ENCODE measurements around the gene AFTPH. TPM values are rescaled to one million over a fixed set of nuclear protein-coding genes. Genes with fewer than 3 reads are reported as not detected.

Gene AFTPH, protein sequence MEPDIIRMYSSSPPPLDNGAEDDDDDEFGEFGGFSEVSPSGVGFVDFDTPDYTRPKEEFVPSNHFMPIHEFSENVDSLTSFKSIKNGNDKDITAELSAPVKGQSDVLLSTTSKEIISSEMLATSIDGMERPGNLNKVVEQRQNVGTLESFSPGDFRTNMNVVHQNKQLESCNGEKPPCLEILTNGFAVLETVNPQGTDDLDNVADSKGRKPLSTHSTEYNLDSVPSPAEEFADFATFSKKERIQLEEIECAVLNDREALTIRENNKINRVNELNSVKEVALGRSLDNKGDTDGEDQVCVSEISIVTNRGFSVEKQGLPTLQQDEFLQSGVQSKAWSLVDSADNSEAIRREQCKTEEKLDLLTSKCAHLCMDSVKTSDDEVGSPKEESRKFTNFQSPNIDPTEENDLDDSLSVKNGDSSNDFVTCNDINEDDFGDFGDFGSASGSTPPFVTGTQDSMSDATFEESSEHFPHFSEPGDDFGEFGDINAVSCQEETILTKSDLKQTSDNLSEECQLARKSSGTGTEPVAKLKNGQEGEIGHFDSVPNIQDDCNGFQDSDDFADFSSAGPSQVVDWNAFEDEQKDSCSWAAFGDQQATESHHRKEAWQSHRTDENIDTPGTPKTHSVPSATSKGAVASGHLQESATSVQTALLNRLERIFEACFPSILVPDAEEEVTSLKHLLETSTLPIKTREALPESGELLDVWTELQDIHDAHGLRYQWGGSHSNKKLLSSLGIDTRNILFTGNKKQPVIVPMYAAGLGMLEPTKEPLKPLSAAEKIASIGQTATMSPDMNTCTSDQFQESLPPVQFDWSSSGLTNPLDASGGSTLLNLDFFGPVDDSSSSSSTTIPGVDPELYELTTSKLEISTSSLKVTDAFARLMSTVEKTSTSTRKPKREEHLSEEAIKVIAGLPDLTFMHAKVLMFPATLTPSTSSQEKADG
- total RNA-seq, result 10 to 100 TPM; 12.1 to 12.8 TPM
- long read RNA-seq, full-length matches to known transcripts, result 4 of 4 reads
- long read RNA-seq, partial matches to known transcripts, result 0 of 4 reads
- long read RNA-seq, other reads (novel, unspliced or antisense), result 0 of 4 reads

DNA sequence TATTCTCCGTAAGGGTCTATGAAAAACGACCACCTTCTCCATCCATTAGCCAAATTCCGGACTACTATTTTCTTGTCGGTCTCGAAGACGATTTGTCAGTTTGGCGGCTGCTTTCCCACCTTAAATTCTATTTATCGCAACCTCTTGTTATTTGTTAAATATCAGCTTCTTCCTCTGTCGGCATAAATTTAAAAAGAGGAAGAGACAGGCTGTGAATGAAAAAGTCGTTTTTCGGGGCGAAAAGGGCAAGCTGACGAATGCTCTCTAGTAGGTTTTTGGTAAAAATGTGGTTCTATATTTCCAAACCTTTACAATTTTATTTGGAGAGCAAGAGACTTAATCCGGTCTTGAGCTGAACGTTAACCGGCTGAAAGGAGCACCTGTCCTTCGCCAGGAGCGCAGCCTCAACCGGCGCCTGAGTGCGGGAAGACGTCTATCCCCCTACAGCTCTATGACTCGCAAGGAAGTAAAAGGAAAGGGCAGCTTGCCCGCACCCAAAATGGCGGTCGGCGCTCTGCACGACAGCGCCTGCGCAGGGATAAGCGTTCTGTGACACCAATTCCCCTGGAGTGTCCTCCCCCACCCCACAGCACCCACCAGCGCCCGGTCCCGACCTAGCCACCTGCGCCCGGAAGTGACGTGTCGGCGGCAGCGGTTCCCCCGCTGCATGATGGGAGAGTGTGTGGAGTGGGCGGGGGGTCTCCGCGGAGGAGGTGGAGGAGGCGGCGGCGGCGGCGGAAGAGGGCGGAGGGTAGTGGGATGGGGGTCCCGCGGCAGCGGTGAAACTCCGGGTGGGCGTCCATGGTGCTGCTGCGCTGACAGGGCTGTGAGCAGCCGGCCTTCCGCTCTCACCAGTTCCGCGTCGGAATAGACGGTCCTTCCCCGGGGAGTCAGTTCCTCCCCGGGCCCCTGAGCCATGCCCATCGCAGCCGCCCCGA is at the start of gene AFTPH:
AFTPH (plus strand) TSS at position 663 of the 938 bp plus-strand sequence. CDS start 27,147 bp downstream, outside the sequence.
- intact Hi-C loops (cut with DNase I), result loop anchor here in 1 of 2 donors (2.0 to 10.0 kb wide), 2 partner anchors 37 to 351 kb away; no protein-coding TSS in a partner anchor
- DNase-seq, result peak; percentile 99
- peak; percentile 100 for ATAC-seq

DNA sequence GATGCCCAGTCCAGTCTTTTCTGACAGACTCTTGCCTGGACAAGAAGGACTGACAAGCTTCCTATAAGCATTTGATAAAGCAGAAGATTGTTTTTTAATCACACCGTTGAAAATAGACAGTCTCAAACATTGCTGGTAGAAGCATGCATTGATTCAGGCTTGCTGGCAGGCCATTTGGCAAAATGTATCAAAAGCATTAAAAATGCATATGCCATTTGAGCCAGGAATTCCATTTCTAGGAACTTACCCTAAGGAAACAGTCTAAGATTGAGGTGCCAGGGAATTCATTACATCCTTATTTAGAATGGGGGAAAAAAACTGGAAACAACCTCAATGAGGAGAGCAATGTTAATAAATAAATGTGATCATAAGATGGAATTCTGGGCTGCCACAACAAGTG is 49.5 kb upstream of the AFTPH start:
- no peak for ATAC-seq
- no peak for DNase-seq
- intact Hi-C loops (cut with DNase I), result no loop called here

DNA sequence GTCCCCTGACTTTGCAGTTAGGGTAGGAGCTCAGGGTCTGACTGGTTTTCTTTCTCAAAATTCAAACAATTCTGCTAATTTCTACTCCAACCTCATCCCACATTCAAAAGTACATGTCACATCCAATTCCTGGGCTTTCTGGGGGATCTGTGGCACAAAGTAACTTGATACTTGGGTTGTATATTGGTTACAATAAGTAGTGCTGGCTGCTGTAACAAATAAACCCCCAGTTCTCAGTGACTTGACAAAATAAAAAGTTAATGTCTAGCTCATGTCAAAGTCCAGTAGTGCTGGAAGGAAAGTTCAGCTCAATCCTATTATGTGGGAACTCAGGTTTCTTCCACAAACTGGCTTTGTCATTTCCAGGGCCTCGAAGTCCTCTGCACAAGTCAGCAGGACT is 47.1 kb upstream of the AFTPH start:
- ATAC-seq (no peak), DNase-seq (no peak)
- intact Hi-C loops (cut with DNase I), result no loop called here

DNA sequence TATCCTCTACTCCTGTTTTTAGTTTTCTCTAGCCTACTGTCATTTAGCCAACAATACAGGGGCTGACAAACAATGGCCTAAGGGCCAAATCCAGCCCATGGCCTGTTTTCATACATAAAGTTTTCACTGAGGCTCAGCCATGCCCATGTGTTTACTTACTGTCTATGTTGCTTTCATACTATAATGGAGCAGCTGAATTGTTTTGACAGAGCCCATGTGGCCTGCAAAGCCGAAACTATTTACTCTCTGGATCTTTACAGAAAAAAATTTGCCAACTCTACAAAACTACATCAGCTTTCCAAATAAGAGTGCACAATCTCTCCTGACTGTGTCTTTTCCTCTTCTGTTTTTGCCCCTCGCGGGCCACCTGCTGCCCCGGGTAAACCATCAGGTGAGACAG is 46.1 kb upstream of the AFTPH start:
- intact Hi-C loops (cut with DNase I), result no loop called here
- ATAC-seq (no peak), DNase-seq (no peak)

DNA sequence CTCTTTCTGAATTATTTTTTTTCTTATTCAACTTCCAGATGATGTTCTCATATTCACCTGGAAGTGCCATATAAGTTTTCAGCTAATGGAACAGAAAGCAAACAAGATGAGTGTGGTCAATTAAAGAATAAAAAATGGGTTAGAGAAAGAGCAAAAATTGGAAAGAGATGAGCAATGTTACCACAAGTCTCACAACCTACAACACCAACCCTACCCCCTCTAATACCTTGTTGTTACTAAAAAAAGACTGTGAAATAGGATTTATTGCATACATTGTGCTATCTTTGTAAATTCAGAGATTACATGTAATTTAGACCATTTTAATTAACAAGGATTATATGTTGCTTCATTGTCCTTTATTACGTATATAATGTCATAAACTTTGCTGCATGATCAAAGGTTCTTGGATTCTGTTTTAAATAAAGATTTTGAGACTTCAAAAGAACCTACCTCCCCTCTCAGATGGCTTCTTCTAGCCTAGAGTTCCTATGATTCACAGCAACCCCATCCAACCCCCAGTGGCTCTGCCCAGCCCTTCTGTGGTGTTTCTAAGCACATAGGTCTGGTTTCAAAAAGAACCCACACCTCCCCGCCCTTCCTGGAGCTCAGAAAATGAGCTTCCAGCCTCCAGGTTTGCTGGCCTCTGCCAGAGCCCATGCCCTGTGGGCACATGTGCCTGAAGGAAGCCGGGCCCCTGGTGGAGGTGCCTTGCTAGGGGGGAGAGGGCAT is 45.5 kb upstream of the AFTPH start:
- ATAC-seq (no peak), DNase-seq (no peak)
- intact Hi-C loops (cut with DNase I), result no loop called here

DNA sequence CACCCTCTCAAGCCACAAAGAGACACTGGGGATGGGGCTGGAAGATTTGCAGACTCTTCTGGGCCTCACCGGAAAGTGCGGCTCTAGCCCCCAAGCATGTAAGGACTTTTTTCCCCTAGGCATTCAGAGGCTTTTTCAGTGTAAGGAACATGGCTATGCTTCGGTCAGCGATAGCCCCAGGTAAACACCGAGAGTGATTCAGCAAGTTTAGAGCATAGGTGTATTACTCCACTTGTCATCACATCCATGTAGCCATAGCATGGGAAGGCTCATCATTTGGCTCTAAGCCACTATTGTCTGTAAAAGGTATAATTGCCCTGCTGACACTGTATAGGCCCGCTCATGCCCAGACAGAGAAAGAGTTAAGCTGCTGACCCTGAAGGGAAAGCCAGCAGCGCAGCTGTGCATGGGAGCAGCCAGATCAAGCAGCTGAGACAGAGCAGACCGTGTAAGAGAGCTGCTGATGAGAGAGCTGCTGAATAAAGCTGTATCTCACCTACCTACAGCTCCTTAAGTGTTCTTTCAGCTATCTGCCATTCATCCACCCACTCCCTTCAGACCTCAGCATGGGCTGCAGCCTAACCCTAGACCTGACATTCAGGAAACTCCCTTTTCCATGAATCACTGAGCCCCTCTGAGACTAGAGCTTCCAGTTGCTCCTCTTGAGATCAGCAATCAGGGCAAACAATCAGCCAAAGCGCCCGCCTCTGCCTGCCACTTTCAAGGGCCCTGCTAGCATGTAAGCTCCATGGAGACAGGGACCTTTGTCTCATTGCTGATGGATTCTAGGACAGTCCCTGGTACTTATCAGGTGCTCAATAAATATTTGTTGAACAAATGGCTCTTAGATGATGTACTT is 44.6 kb upstream of the AFTPH start:
- DNase-seq (no peak), ATAC-seq (no peak)
- intact Hi-C loops (cut with DNase I), result loop anchor here (10.0 kb wide), 2 partner anchors 425 to 435 kb away; no protein-coding TSS in a partner anchor

DNA sequence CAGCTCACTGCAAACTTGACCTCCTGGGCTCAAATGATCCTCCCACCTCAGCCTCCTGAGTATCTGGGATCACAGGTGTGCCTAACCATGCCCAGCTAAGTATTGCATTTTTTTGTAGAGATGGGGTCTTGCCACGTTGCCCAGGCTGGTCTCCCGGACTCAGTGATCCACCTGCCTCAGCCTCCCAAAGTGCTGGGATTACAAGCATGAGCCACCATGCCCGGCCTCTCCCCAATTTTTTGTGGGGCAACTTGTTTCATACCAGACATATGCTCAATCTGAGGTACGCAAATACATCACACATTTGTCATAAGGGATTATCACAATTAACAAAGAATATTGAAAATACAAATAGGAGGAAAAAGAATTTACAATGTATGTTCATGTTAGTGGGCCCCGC is 42.5 kb upstream of the AFTPH start:
- DNase-seq (no peak), ATAC-seq (no peak)
- intact Hi-C loops (cut with DNase I), result loop anchor here (10.0 kb wide), 2 partner anchors 427 to 437 kb away; no protein-coding TSS in a partner anchor

DNA sequence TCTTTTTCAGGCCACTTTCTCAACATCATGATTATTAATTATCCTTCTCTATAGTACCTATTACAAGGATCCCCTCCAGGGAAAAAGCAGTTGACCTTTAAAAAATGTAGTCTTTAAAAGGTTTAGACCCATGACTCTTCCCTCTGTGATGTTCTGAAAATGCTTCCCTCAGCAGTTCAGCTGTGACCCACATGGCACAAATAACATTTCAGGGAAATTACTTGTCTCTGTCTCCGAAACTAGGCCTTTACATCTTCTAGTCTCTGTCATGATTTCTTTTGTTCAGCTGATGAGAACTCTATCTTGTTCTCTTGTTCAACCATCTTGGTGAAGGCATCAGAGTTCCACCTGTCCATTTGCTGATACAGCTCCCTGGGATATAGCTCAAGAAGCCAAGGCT is 41.9 kb upstream of the AFTPH start:
- DNase-seq (no peak), ATAC-seq (no peak)
- intact Hi-C loops (cut with DNase I), result loop anchor here (10.0 kb wide), 2 partner anchors 427 to 437 kb away; no protein-coding TSS in a partner anchor

DNA sequence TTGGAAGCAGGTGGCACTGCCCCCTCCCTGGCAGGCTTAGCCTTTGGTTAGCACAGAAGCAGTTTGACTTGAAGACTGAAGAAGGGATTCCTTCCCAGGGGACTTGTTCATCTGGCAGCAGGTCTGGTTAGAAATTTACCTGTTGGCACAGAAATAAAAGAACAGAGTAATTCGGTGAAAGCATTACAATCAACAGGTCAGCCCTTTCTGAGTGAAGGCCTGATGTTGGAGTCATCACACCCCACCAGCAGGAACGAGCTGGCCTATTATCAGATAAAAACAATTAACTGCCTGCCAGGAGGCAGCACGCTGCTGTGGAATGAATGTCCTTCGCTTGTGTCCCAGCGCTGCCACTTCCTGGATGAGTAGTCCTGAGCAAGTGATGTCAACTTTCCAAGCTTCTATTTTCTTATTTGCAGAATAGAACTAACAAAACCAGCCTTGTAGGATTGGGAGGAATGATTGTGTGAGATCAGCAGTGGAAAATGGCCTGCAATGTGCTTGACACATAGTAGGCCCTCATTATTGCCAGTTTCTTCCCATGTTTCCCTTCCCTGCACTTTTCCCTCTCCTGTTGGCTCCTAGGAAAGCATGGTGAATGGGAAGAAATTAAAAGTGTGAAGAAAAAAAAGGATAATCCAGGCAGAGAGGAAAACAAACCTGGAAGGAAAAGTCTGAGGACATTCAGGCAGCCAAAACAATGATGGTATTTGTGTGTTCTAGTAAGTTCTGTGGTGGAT is 41.2 kb upstream of the AFTPH start:
- peak; percentile 56 for DNase-seq
- intact Hi-C loops (cut with DNase I), result loop anchor here (10.0 kb wide), 2 partner anchors 428 to 438 kb away; no protein-coding TSS in a partner anchor
- peak; percentile 53 to 82 for ATAC-seq

DNA sequence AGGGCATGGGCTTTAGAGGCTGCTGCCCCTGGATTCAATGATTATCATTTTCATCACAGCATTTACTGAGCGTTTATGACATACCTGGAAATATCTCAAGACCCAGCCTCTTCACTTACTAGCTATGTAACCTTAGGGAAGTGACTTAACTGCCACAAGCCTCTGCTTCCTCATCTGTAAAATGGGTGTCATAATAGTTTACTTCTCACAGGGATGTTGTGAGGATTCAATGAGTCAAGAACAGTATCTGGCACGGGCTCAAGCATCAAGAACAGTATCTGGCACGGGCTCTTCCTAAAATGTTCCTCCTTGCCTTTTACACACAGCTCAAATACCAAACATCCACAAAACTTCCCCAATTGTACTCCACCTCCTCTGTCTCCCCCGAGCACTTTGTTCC is 38.8 kb upstream of the AFTPH start:
- DNase-seq (no peak), ATAC-seq (no peak)
- intact Hi-C loops (cut with DNase I), result loop anchor here (10.0 kb wide), 2 partner anchors 431 to 441 kb away; no protein-coding TSS in a partner anchor

DNA sequence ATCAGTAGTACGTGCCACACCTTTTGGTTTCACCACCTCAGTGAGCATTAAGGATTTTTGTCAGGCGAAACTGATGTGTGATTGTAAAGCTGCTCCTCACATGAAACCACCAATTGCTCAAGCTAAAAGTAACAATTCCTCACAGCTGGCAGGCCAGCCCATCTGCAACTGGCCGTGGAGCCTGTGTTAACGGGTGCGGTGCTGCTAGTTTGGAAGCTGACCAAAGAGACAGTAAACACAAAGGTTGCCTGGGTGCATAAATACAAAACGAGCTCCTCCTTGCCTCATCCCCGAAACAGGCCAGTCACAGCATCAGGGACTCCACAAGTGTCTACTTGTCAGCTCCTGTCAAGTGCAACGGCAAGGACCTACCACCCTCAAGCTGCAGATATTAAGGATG is 38.2 kb upstream of the AFTPH start:
- peak in 1 of 2 donors; percentile 53 for ATAC-seq
- DNase-seq, result peak; percentile 40
- intact Hi-C loops (cut with DNase I), result loop anchor here (10.0 kb wide), 2 partner anchors 431 to 441 kb away; no protein-coding TSS in a partner anchor

DNA sequence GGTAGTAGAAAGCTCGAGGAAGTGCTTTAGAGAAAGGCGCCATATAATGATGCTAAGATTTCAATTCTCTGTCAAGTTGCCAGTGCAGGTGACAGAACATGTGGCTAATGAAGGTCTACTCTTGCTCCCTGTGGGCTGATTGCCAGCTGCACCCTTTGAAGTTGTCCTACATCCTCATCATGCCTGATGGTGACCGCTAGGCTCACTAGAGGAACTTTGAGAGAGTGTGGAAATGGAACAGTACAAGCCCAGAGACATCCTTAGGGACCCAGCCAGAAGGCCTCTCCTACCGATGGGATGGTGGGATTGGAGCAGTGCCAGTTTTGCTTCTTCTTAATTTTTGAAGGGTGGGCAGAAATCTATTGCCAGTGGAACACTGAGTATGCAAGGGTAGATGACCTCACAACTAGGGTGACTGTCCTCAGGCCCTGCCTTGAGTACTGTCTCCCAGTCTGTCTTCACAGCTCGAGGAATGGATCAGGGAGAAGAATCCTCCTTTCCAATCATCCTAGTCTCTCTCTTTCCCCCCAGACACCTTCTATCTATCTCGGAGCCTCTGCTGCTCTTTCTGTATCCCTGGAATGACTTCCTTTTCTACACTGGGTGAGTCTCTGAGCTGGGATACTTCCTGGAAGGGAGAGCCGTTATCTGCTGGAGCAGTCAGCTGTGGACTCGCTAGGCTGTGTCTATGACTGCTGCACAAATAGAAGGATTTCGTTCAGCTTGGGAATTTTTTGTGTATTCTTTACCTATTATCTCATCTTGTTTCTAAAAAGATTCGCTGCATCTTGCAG is 36.7 kb upstream of the AFTPH start:
- intact Hi-C loops (cut with DNase I), result loop anchor here (1.0 to 10.0 kb wide), 4 partner anchors 155 to 443 kb away; no protein-coding TSS in a partner anchor
- ATAC-seq, result peak; percentile 8 to 30
- no peak for DNase-seq

DNA sequence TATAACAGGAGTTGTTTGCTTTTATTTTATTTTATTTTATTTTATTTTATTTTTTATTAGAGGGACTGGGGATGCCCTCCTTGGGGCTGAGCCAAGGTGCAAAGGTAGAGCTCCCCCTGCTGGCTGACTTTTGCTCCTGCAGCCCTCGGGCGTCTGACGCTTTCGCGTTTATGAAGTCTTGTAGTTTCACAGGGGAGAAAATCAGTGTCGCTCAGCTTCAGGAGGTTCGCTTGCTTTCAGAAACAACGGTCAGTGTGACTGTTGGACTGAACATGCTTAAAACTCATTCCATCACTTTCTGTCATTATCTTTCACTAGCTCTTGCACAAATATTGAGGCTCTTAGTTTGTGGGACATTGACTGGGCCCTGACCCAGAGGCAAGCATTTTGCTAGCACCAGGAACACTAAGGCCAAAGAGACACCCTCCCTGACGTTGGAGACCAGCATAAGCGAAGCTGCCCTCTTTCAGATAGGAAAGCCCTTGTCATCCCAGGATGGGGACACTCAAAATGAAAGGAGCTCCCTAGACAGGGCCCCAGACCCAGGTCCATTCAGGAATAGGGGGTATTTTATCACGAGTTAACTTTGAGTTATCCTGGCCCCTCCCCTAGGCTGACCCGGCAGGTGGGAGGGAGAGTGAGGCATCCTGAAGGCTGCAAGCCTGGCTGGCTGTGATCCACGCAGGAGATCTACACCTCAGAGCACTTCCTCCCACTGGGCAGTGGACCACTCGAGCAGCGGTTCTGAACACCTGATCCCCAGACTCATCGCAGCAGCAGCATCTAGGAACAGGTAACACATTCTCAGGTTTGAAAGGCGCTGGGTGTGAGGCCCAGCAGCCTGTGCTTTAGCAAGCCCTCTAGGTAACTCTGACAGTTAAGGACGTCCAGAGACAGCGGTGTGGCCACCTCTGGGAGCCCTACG is 35.8 kb upstream of the AFTPH start:
- intact Hi-C loops (cut with DNase I), result loop anchor here (1.0 to 10.0 kb wide), 4 partner anchors 156 to 444 kb away; no protein-coding TSS in a partner anchor
- ATAC-seq, result peak; percentile 68 to 77

More for the DNA sequence above, 35.8 kb upstream of the AFTPH start:
- peak; percentile 67 for DNase-seq

All from left cardiac atrium (tissue), 4 donors.